OCI-LY3 (cell line): ENCODE data around the gene ENPP3.

Experiments
- H2AFZ ChIP-seq: fragments of 200-600, 300-600 bp; shearing (Covaris generic); 2 replicates; pipeline ENCODE4 v1.6.0; 2014; ENCODE audit warnings: antibody characterized with exemption, low read depth, low read length
- H3K27ac ChIP-seq: fragments of 200-600, 300-600 bp; sonication (generic); 2 replicates; pipeline ENCODE4 v1.5.1; 2014; ENCODE audit warnings: mild to moderate bottlenecking, low read length, moderate library complexity, mixed read lengths
- H3K27me3 ChIP-seq: fragments of 200-600, 300-600 bp; sonication (generic); 2 replicates; pipeline ENCODE4 v1.6.1; 2014; ENCODE audit warnings: low read depth, low read length, mixed read lengths
- H3K36me3 ChIP-seq: fragments of 200-600, 300-600 bp; sonication (generic); replicated peaks from 2 replicates; pipeline ENCODE3; 2014; ENCODE audit warnings: low read depth, low read length, mixed read lengths
- H3K4me1 ChIP-seq: fragments of 300-600, 200-600 bp; sonication (generic); 2 replicates; pipeline ENCODE4 v1.6.1; 2014; ENCODE audit warnings: low read length, mixed read lengths
- H3K4me2 ChIP-seq: fragments of 200-600, 300-600 bp; sonication (generic); 2 replicates; pipeline ENCODE4 v1.6.1; 2014; ENCODE audit warnings: low read length, mixed read lengths
- H3K4me3 ChIP-seq: fragments of 300-600, 200-600 bp; sonication (generic); 2 replicates; pipeline ENCODE4 v1.5.1; 2014; ENCODE audit warnings: antibody characterized with exemption, mild to moderate bottlenecking, low read length, moderate library complexity
- H3K79me2 ChIP-seq: fragments of 300-600, 200-600 bp; shearing (Covaris generic); 2 replicates; pipeline ENCODE4 v1.6.1; 2014; ENCODE audit warnings: mild to moderate bottlenecking, low read length, mixed read lengths
- H3K9ac ChIP-seq: fragments of 300-600, 200-600 bp; shearing (Covaris generic); 2 replicates; pipeline ENCODE4 v1.6.0; 2014; ENCODE audit warnings: mild to moderate bottlenecking, low read length, moderate library complexity
- H3K9me3 ChIP-seq: fragments of 200-600, 300-600 bp; shearing (Covaris generic); 2 replicates; pipeline ENCODE4 v1.6.1; 2014; ENCODE audit warnings: low read length, mixed read lengths; ENCODE audit not compliant: insufficient read depth
- H4K20me1 ChIP-seq: fragments of 200-600, 300-600 bp; sonication (generic); 2 replicates; pipeline ENCODE4 v1.6.1; 2016; ENCODE audit warnings: low read length, mixed read lengths; ENCODE audit not compliant: insufficient read depth
- EZH2phosphoT487 ChIP-seq: fragments of 200-600 bp; shearing (Covaris generic); IDR thresholded peaks from 2 replicates; pipeline ENCODE4 v1.6.1; 2018; ENCODE audit warnings: antibody characterized with exemption, mixed run types, low read depth
- TF ChIP-seq, protein P1 (sequence below): fragments of 200-600, 300-600 bp; sonication (generic); IDR thresholded peaks from 2 replicates; pipeline ENCODE4 v1.5.1; 2014; ENCODE audit warnings: antibody characterized with exemption, low read length, low read depth

Gene ENPP3

DNA sequence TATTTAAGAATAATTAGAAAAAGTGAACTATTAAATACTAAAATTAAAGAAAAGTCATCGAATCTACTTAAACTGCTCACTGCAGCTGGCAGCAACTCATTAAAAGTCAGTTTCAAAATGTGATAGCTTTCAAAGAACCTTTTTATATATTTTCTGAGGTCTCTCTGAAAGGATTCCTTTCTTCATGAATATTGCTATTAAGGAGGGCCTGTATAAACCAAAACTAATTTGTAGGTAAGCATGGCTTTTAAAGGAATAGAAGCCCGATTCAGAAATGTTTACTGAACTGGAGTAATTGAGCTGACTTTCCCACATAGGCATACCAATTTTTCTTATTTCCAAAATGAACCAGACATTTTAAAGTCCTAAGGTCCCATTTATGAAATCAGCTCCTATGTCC is 129.5 kb downstream of the ENPP3 start:
- H3K9me3 ChIP-seq = no peaks in the 10 kb centered on the region
- no peaks in the 10 kb centered on the region for H3K4me1 ChIP-seq
- H3K36me3 ChIP-seq = no peaks in the 10 kb centered on the region
- H4K20me1 ChIP-seq = no peaks in the 10 kb centered on the region
- no peaks in the 10 kb centered on the region for H3K79me2 ChIP-seq
- no peak overlapping the region for H2AFZ ChIP-seq
- no peak for TF ChIP-seq EZH2phosphoT487
- TF ChIP-seq, protein P1, sequence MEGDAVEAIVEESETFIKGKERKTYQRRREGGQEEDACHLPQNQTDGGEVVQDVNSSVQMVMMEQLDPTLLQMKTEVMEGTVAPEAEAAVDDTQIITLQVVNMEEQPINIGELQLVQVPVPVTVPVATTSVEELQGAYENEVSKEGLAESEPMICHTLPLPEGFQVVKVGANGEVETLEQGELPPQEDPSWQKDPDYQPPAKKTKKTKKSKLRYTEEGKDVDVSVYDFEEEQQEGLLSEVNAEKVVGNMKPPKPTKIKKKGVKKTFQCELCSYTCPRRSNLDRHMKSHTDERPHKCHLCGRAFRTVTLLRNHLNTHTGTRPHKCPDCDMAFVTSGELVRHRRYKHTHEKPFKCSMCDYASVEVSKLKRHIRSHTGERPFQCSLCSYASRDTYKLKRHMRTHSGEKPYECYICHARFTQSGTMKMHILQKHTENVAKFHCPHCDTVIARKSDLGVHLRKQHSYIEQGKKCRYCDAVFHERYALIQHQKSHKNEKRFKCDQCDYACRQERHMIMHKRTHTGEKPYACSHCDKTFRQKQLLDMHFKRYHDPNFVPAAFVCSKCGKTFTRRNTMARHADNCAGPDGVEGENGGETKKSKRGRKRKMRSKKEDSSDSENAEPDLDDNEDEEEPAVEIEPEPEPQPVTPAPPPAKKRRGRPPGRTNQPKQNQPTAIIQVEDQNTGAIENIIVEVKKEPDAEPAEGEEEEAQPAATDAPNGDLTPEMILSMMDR = no peak
- no peak overlapping the region for H3K4me3 ChIP-seq
- H3K4me2 ChIP-seq = no peak overlapping the region
- H3K9ac ChIP-seq = no peak overlapping the region
- H3K27me3 ChIP-seq = no peaks in the 10 kb centered on the region
- no peak overlapping the region for H3K27ac ChIP-seq

DNA sequence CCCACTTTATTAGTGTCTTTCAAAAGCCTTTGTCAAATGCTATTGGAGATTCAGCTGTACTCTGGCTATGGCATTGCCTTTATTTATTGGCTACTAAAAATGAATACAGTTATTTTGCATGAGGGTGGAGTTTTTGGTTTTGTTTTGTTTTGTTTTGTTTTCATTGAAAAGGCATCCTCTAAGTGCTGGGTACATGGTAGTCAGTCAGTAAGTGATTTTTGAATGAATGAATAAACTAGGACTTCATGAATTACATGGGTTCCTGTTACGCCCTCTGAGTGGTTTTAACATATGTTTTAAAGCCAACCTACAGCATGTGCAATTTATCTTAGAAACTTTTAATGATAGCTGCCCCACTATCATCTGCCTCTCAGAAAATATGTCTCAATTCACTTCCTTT is 131.9 kb downstream of the ENPP3 start:
- Histone ChIP-seq H3K4me2 (no peak overlapping the region), H3K27ac (no peak overlapping the region), H4K20me1 (no peaks in the 10 kb centered on the region), H3K4me3 (no peak overlapping the region), H3K9me3 (no peaks in the 10 kb centered on the region), H3K36me3 (no peaks in the 10 kb centered on the region), H2AFZ (no peak overlapping the region), H3K9ac (no peak overlapping the region), H3K27me3 (no peaks in the 10 kb centered on the region), H3K79me2 (no peaks in the 10 kb centered on the region), H3K4me1 (no peaks in the 10 kb centered on the region)
- no peak for TF ChIP-seq EZH2phosphoT487
- TF ChIP-seq, protein P1 = no peak

DNA sequence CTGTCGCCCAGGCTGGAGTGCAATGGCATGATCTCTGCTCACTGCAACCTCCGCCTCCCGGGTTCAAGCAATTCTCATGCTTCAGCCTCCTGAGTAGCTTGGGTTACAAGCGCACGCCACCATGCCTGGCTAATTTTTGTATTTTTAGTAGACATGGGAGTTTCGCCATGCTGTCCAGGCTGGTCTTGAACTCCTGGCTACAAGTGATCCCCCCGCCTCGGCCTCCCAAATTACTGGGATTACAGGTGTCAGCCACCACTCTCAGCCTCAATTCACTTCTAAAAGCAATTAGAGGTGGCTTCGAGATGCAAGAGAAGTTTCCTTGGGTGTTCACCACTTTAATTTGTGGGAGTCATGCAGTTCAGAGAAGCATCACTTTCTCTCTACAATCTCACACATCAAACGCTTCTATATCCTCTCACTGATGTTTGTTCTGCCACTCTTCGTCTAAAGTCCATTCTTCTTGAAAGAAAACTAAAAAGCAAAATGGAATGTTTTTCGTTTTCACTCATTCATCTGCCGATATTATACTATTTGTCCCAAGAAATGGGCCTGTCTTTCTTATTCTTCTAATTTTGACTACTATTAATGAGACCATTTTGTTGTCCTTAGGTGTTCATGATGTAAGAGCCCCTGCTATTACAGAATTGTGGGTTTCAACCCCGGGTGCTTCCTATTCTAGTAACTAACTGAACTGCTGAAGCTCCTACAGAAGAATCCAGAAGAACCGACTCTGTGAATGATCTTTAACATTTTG is 132.5 kb downstream of the ENPP3 start:
- H3K79me2 ChIP-seq = no peaks in the 10 kb centered on the region
- no peak overlapping the region for H3K4me3 ChIP-seq
- H3K27ac ChIP-seq = no peak overlapping the region
- H3K9ac ChIP-seq = no peak overlapping the region
- H3K4me1 ChIP-seq = no peaks in the 10 kb centered on the region
- no peaks in the 10 kb centered on the region for H3K36me3 ChIP-seq
- no peak overlapping the region for H3K4me2 ChIP-seq
- no peaks in the 10 kb centered on the region for H4K20me1 ChIP-seq
- TF ChIP-seq, protein P1 = no peak
- no peak for TF ChIP-seq EZH2phosphoT487
- no peaks in the 10 kb centered on the region for H3K9me3 ChIP-seq
- H3K27me3 ChIP-seq = no peaks in the 10 kb centered on the region
- H2AFZ ChIP-seq = no peak overlapping the region

DNA sequence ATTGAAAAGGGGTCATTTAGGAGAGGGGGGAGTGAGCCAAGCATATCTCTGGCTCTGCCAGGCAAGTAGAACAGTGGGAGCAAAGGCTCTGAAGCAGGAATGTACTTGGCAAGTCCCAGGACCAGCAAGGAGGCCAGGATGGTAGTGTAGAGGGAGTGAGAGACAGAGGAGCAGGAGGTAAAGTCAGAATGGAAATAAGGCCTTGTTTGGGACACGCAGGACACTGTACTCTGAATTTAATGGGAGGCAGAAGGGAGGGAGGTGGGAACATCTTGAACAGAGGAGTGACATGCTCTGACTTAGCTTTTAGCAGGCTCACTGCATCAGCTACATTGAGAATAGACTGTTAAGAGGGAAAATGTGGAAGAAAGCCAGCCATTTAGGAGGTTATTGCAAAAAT is 133.7 kb downstream of the ENPP3 start:
- Histone ChIP-seq H4K20me1 (no peaks in the 10 kb centered on the region), H3K9me3 (no peaks in the 10 kb centered on the region), H3K4me3 (no peak overlapping the region), H3K79me2 (no peaks in the 10 kb centered on the region), H3K9ac (no peak overlapping the region), H3K36me3 (no peaks in the 10 kb centered on the region), H2AFZ (no peak overlapping the region), H3K27me3 (no peaks in the 10 kb centered on the region), H3K4me2 (no peak overlapping the region), H3K4me1 (no peaks in the 10 kb centered on the region), H3K27ac (no peak overlapping the region)
- TF ChIP-seq EZH2phosphoT487 = no peak
- TF ChIP-seq, protein P1 = no peak
